K562 (cell line): ENCODE measurements around the gene NRM. TPM values are rescaled to one million over a fixed set of nuclear protein-coding genes. Genes with fewer than 3 reads are reported as not detected.

ENCODE experiments used
- FOXJ3 ChIP-seq: sonication (generic); formaldehyde crosslinking; IDR thresholded peaks from 2 replicates; pipeline ENCODE4 v1.4.0; 2020; ENCODE audit warnings: mild to moderate bottlenecking, missing genetic modification reagents
- MTA2 ChIP-seq: fragments of 450-650 bp; IDR thresholded peaks from 2 replicates; pipeline ENCODE4 v1.6.1; 2016; ENCODE audit warnings: low read depth
- NFIC ChIP-seq: fragments of 450-650 bp; IDR thresholded peaks from 2 replicates; pipeline ENCODE4 v1.6.1; 2017; ENCODE audit warnings: mild to moderate bottlenecking, inconsistent platforms
- PCBP1 ChIP-seq: fragments of 200-400 bp; formaldehyde crosslinking; IDR thresholded peaks from 2 replicates; pipeline ENCODE4 v1.6.1; 2018; ENCODE audit warnings: mild to moderate bottlenecking, low read depth, low read length; ENCODE audit not compliant: poor library complexity, severe bottlenecking
- PCBP2 ChIP-seq: fragments of 200-400 bp; formaldehyde crosslinking; IDR thresholded peaks from 2 replicates; pipeline ENCODE4 v1.6.1; 2018; ENCODE audit warnings: low read length, low read depth, mild to moderate bottlenecking, moderate library complexity; ENCODE audit not compliant: poor library complexity, severe bottlenecking
- POLR2G ChIP-seq: fragments of 200-400 bp; formaldehyde crosslinking; IDR thresholded peaks from 2 replicates; pipeline ENCODE4 v1.6.1; 2017; ENCODE audit warnings: low read depth, mild to moderate bottlenecking, antibody characterized with exemption, low read length, moderate library complexity
- TRIM28 ChIP-seq: fragments of 450-650 bp; IDR thresholded peaks from 2 replicates; pipeline ENCODE4 v1.6.1; 2017
- U2AF2 ChIP-seq: fragments of 200-400 bp; formaldehyde crosslinking; optimal IDR thresholded peaks from 2 replicates; pipeline ENCODE3; 2017; ENCODE audit warnings: low read depth, mild to moderate bottlenecking, low read length
- XRCC5 ChIP-seq: fragments of 200-400 bp; formaldehyde crosslinking; IDR thresholded peaks from 2 replicates; pipeline ENCODE4 v1.6.1; 2017; ENCODE audit warnings: low read depth, mild to moderate bottlenecking, low read length
- ZBTB1 ChIP-seq: sonication (generic); formaldehyde crosslinking; IDR thresholded peaks from 2 replicates; pipeline ENCODE4 v1.8.1; 2023; ENCODE audit warnings: missing genetic modification reagents, low read depth, mild to moderate bottlenecking, borderline replicate concordance
- ZBTB8A ChIP-seq: fragments of 450-650 bp; IDR thresholded peaks from 2 replicates; pipeline ENCODE4 v1.6.1; 2018; ENCODE audit warnings: mild to moderate bottlenecking, moderate library complexity; ENCODE audit not compliant: partially characterized antibody
- ZNF316 ChIP-seq: fragments of 450-650 bp; IDR thresholded peaks from 2 replicates; pipeline ENCODE4 v1.6.1; 2016
- ZNF347 ChIP-seq: fragments of 450-650 bp; formaldehyde crosslinking; IDR thresholded peaks from 2 replicates; pipeline ENCODE4 v1.4.0; 2020; ENCODE audit warnings: low read depth, mild to moderate bottlenecking, moderate library complexity
- ZNF41 ChIP-seq: fragments of 250-450 bp; sonication (Bioruptor Pico); conservative IDR thresholded peaks from 2 replicates; pipeline ENCODE4 v1.4.0; 2020; ENCODE audit warnings: mild to moderate bottlenecking
- ZNF77 ChIP-seq: fragments of 250-450 bp; sonication (Bioruptor Pico); IDR thresholded peaks from 2 replicates; pipeline ENCODE4 v1.5.0; 2020
- polyA plus RNA-seq, 8 experiments: library from polyadenylated mRNA; depleted of rRNA in 4 of 8; stranded (reverse) in 5 of 8; unstranded in 3 of 8; fragments of >200 nt; fragmentation: Nextera tagmentation in 2 of 8; fragmentation: Illumina TruSeq in 1 of 8; extraction: Ambion mirVana in 2 of 8; extraction: Trizol in 1 of 8; gene quantifications; 2 replicates each; pipeline versions ENCODE4 v1.2.1 to v1.2.3, GENCODE V29; 2011 to 2014; ENCODE audit warnings: inconsistent platforms in 1 of 8, missing spikeins in 1 of 8
- total RNA-seq, 7 experiments: library from RNA; depleted of rRNA in 6 of 7; stranded (reverse); fragments of >200 nt in 6 of 7; fragmentation: Illumina TruSeq in 2 of 7; extraction: Trizol in 2 of 7; gene quantifications; 2 replicates each; pipeline versions ENCODE4 v1.2.1 to v1.2.3, GENCODE V29; 2011 to 2021; ENCODE audit warnings: low replicate concordance in 1 of 7
- TF ChIP-seq, protein P1 (sequence below): sonication (generic); formaldehyde crosslinking; IDR thresholded peaks from 2 replicates; pipeline ENCODE4 v1.8.0; 2023; ENCODE audit warnings: mild to moderate bottlenecking, missing genetic modification reagents
- TF ChIP-seq, protein P2 (sequence below): sonication (generic); formaldehyde crosslinking; IDR thresholded peaks from 2 replicates; pipeline ENCODE4 v1.8.0; 2022; ENCODE audit warnings: mild to moderate bottlenecking, missing genetic modification reagents, borderline replicate concordance
- TF ChIP-seq, protein P3 (sequence below): sonication (generic); formaldehyde crosslinking; IDR thresholded peaks from 2 replicates; pipeline ENCODE4 v1.8.1; 2023; ENCODE audit warnings: mild to moderate bottlenecking, missing genetic modification reagents, moderate library complexity
- TF ChIP-seq, protein P4 (sequence below): fragments of 250-450 bp; sonication (Bioruptor Pico); IDR thresholded peaks from 2 replicates; pipeline ENCODE4 v1.8.0; 2021; ENCODE audit warnings: mild to moderate bottlenecking, moderate library complexity

Gene NRM
- total and polyA plus RNA-seq, 9 of the 15 experiments (the other 6 are each of a cell fraction or from before 2014, with no cell fraction given) = 9.7 to 58.2 (median 18.1) TPM

DNA sequence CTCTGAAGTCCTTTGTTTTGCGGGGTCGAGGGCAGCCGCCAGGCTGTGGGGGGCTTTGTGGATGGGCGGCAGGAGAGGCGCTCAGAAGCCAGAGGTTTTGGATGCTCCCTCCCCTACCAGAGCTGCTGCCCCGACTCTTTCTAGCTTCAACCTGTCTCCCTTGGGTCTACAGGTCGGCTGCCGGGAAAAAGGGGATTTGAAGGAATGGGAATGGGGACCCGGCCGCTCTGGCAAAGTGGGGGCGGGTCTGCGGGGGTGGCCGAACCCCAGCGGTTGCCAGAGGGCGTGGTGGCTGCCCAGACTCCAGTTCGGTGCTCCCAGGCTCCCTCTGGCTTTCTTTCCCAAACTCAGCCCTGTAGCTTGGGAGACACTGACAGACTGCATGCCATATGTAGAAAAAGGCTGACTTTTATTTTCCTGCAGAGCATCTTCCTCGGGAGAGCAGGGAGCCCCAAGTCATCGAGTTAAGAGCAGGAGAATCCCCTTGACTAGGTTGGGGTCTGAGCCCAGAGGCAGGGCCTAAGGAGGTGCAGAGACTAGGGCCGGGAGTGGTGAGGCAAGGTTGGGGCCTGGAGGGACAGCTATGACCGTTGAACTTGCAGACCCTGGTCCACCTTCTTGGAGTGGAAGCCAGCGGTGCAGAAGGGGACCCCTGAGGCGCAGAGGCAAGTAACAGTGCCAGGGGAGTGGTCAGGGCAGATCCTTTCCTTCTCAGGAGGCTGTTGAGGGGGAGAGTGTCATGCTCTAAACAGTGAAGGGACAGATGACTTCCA, 2.9 kb downstream of the NRM start (continued):
- TF ChIP-seq POLR2G (no peak), MTA2 (no peak), U2AF2 (no peak), ZNF316 (no peak), ZNF41 (CRISPR knock-in tag) (no peak), ZBTB8A (no peak), FOXJ3 (no peak), ZNF347 (CRISPR knock-in tag) (no peak), ZNF77 (CRISPR knock-in tag) (no peak), PCBP2 (no peak), TRIM28 (no peak), NFIC (no peak), XRCC5 (no peak), ZBTB1 (CRISPR knock-in tag) (0 out of 2 replicates have a peak, but pooled peaks have one; percentile 27), PCBP1 (no peak)
- TF ChIP-seq, protein P1, sequence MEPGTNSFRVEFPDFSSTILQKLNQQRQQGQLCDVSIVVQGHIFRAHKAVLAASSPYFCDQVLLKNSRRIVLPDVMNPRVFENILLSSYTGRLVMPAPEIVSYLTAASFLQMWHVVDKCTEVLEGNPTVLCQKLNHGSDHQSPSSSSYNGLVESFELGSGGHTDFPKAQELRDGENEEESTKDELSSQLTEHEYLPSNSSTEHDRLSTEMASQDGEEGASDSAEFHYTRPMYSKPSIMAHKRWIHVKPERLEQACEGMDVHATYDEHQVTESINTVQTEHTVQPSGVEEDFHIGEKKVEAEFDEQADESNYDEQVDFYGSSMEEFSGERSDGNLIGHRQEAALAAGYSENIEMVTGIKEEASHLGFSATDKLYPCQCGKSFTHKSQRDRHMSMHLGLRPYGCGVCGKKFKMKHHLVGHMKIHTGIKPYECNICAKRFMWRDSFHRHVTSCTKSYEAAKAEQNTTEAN = no peak
- TF ChIP-seq, protein P2, sequence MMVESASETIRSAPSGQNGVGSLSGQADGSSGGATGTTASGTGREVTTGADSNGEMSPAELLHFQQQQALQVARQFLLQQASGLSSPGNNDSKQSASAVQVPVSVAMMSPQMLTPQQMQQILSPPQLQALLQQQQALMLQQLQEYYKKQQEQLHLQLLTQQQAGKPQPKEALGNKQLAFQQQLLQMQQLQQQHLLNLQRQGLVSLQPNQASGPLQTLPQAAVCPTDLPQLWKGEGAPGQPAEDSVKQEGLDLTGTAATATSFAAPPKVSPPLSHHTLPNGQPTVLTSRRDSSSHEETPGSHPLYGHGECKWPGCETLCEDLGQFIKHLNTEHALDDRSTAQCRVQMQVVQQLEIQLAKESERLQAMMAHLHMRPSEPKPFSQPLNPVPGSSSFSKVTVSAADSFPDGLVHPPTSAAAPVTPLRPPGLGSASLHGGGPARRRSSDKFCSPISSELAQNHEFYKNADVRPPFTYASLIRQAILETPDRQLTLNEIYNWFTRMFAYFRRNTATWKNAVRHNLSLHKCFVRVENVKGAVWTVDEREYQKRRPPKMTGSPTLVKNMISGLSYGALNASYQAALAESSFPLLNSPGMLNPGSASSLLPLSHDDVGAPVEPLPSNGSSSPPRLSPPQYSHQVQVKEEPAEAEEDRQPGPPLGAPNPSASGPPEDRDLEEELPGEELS = 0 out of 2 replicates have a peak, but pooled peaks have one; percentile 2
- TF ChIP-seq, protein P3, sequence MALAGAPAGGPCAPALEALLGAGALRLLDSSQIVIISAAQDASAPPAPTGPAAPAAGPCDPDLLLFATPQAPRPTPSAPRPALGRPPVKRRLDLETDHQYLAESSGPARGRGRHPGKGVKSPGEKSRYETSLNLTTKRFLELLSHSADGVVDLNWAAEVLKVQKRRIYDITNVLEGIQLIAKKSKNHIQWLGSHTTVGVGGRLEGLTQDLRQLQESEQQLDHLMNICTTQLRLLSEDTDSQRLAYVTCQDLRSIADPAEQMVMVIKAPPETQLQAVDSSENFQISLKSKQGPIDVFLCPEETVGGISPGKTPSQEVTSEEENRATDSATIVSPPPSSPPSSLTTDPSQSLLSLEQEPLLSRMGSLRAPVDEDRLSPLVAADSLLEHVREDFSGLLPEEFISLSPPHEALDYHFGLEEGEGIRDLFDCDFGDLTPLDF = no peak
- TF ChIP-seq, protein P4, sequence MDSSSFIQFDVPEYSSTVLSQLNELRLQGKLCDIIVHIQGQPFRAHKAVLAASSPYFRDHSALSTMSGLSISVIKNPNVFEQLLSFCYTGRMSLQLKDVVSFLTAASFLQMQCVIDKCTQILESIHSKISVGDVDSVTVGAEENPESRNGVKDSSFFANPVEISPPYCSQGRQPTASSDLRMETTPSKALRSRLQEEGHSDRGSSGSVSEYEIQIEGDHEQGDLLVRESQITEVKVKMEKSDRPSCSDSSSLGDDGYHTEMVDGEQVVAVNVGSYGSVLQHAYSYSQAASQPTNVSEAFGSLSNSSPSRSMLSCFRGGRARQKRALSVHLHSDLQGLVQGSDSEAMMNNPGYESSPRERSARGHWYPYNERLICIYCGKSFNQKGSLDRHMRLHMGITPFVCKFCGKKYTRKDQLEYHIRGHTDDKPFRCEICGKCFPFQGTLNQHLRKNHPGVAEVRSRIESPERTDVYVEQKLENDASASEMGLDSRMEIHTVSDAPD (CRISPR knock-in tag) = no peak
